ENCODE measurements around the gene C11orf54.

GRCh38 chr11:93718057-93718563 lies 23.4 kb upstream of the C11orf54 start:
- no peak for TF ChIP-seq CTCF (IDR thresholded peaks at IDR 0.05)
- TF ChIP-seq POLR2A (IDR thresholded peaks at IDR 0.05), result no peak

Measured in esophagus squamous epithelium (tissue), 4 donors.